IMR-90 (cell line): ENCODE results near the gene PAFAH1B1. TPM values are rescaled to one million over a fixed set of nuclear protein-coding genes. Genes with fewer than 3 reads are reported as not detected.

ENCODE experiments used
- ATAC-seq: fragments of 200-7000 bp; cut with Tn5 transposase; 2 replicates; pipeline ENCODE4 v1.9.1; 2020; ENCODE audit warnings: low read depth, mild to moderate bottlenecking, moderate library complexity
- BruUV-seq: library from RNA; stranded (reverse); fragments of 400-500 nt; replicated peaks from 2 replicates; lab custom pipeline; 2021; lab: Mats Ljungman, UMichigan
- CTCF ChIA-PET: fragments of 300-600 bp; formaldehyde crosslinking; extraction: SDS; loops from one replicate; lab custom pipeline; 2021; ENCODE audit warnings: antibody characterized with exemption; lab: Yijun Ruan, JAX
- POLR2A ChIA-PET: fragments of 300-600 bp; sonication (Branson Sonifier 250); formaldehyde crosslinking; loops from one replicate; lab custom pipeline; 2022; ENCODE audit warnings: antibody characterized with exemption; ENCODE audit not compliant: unreplicated experiment; lab: Charles Lee
- DNase-seq: peaks from one replicate; pipeline ENCODE4 v3.0.0; 2013
- H2AFZ ChIP-seq: replicated peaks from 2 replicates; pipeline ENCODE3; 2013; ENCODE audit warnings: low read length, mild to moderate bottlenecking; ENCODE audit not compliant: poor library complexity
- H2AK5ac ChIP-seq: 2 replicates; pipeline ENCODE4 v1.6.1; 2013; ENCODE audit warnings: low read depth, low read length, inconsistent platforms
- H2AK9ac ChIP-seq: replicated peaks from 2 replicates; pipeline ENCODE3; 2013; ENCODE audit warnings: mild to moderate bottlenecking, low read depth, low read length, moderate library complexity; ENCODE audit not compliant: poor library complexity
- H2BK120ac ChIP-seq: 2 replicates; pipeline ENCODE4 v1.6.1; 2013; ENCODE audit warnings: low read depth, low read length, inconsistent platforms
- H2BK15ac ChIP-seq: 3 replicates; pipeline ENCODE4 v1.6.1; 2013; ENCODE audit warnings: low read depth, low read length, inconsistent platforms
- H2BK20ac ChIP-seq: 2 replicates; pipeline ENCODE4 v1.6.1; 2013; ENCODE audit warnings: low read depth, mild to moderate bottlenecking, inconsistent platforms, low read length, moderate library complexity
- H2BK5ac ChIP-seq: 2 replicates; pipeline ENCODE4 v1.6.1; 2013; ENCODE audit warnings: mild to moderate bottlenecking, low read depth, low read length, inconsistent platforms; ENCODE audit not compliant: poor library complexity, severe bottlenecking
- H3K14ac ChIP-seq: replicated peaks from 2 replicates; pipeline ENCODE4 v1.6.1; 2013; ENCODE audit warnings: low read depth, low read length, inconsistent platforms
- H3K18ac ChIP-seq: 2 replicates; pipeline ENCODE4 v1.6.1; 2013; ENCODE audit warnings: low read depth, low read length, control low read depth
- H3K23ac ChIP-seq: 2 replicates; pipeline ENCODE4 v1.6.1; 2013; ENCODE audit warnings: low read depth, low read length, inconsistent platforms
- H3K27ac ChIP-seq: 2 replicates; pipeline ENCODE4 v1.5.1; 2013; ENCODE audit warnings: mild to moderate bottlenecking, control low read depth, low read length; ENCODE audit not compliant: insufficient read depth
- H3K27me3 ChIP-seq: 2 replicates; pipeline ENCODE4 v1.6.1; 2013; ENCODE audit warnings: low read length; ENCODE audit not compliant: control insufficient read depth, insufficient read depth
- H3K36me3 ChIP-seq: 2 replicates; pipeline ENCODE4 v1.6.1; 2013; ENCODE audit warnings: low read length, mixed read lengths; ENCODE audit not compliant: control insufficient read depth, insufficient read depth
- H3K4ac ChIP-seq: 2 replicates; pipeline ENCODE4 v1.6.1; 2013; ENCODE audit warnings: low read depth, low read length, inconsistent platforms
- H3K4me1 ChIP-seq: 2 replicates; pipeline ENCODE4 v1.6.1; 2013; ENCODE audit warnings: low read length, mixed read lengths; ENCODE audit not compliant: control insufficient read depth, insufficient read depth
- H3K4me2 ChIP-seq: 2 replicates; pipeline ENCODE4 v1.6.1; 2013; ENCODE audit warnings: low read depth, mild to moderate bottlenecking, control low read depth, low read length, moderate library complexity
- H3K4me3 ChIP-seq: 2 replicates; pipeline ENCODE4 v1.5.1; 2013; ENCODE audit warnings: low read depth, mild to moderate bottlenecking, control low read depth, low read length, moderate library complexity; ENCODE audit not compliant: insufficient read depth
- H3K56ac ChIP-seq: 2 replicates; pipeline ENCODE4 v1.6.1; 2013; ENCODE audit warnings: low read length, inconsistent platforms; ENCODE audit not compliant: insufficient read depth; ENCODE audit errors: extremely low read depth
- H3K79me1 ChIP-seq, 2 experiments: 2 replicates each; pipeline ENCODE4 v1.6.1; 2013; ENCODE audit warnings: low read length in 2 of 2, inconsistent platforms in 1 of 2, low read depth in 1 of 2
- H3K9ac ChIP-seq: 2 replicates; pipeline ENCODE4 v1.6.1; 2013; ENCODE audit warnings: low read depth, low read length, control low read depth
- H3K9me1 ChIP-seq: 2 replicates; pipeline ENCODE4 v1.6.1; 2013; ENCODE audit warnings: low read length, inconsistent platforms; ENCODE audit not compliant: insufficient read depth
- H3K9me3 ChIP-seq: 2 replicates; pipeline ENCODE4 v1.6.1; 2013; ENCODE audit warnings: low read length; ENCODE audit not compliant: control insufficient read depth, insufficient read depth
- H4K20me1 ChIP-seq: 2 replicates; pipeline ENCODE4 v1.6.1; 2013; ENCODE audit warnings: low read length, inconsistent platforms; ENCODE audit not compliant: insufficient read depth
- H4K5ac ChIP-seq: 2 replicates; pipeline ENCODE4 v1.6.1; 2013; ENCODE audit warnings: mild to moderate bottlenecking, low read depth, low read length, control low read depth
- H4K8ac ChIP-seq, 2 experiments: 2 replicates each; pipeline ENCODE4 v1.6.1; 2013; ENCODE audit warnings: low read depth in 2 of 2, low read length in 2 of 2, control low read depth in 1 of 2, inconsistent platforms in 1 of 2
- H4K91ac ChIP-seq: 2 replicates; pipeline ENCODE4 v1.6.1; 2013; ENCODE audit warnings: low read depth, low read length, inconsistent platforms; ENCODE audit not compliant: insufficient read depth
- BHLHE40 ChIP-seq: fragments of 150-350 bp; IDR thresholded peaks from 2 replicates; pipeline ENCODE4 v1.6.1; 2016; ENCODE audit warnings: mild to moderate bottlenecking, low read depth, low read length
- CHD1 ChIP-seq: IDR thresholded peaks from 2 replicates; pipeline ENCODE4 v1.6.1; 2012; ENCODE audit warnings: low read depth, low read length, improper control_type of control experiment
- SMC3 ChIP-seq: fragments of 150-350 bp; IDR thresholded peaks from 2 replicates; pipeline ENCODE4 v1.6.1; 2016; ENCODE audit warnings: low read depth, mild to moderate bottlenecking, antibody characterized with exemption, low read length, moderate library complexity
- WGBS, 2 experiments: methylation state at CpG; one replicate each; pipeline versions ENCODE4 v1.1.5 to v1.1.7; 2013; ENCODE audit warnings: missing lambda C conversion rate in 2 of 2; ENCODE audit not compliant: insufficient read length in 1 of 2; ENCODE audit errors: extremely low coverage in 2 of 2; 5-methylcytosine and 5-hydroxymethylcytosine counted together
- dilution Hi-C: fragments of 300-500 bp; cut with HindIII; formaldehyde crosslinking; loops from one replicate; pipeline ENCODE4 v1.14.3; 2018; ENCODE audit warnings: low sequenced_read_pairs; ENCODE audit not compliant: unreplicated experiment
- in situ Hi-C: fragments of 300-500 bp; cut with MboI; formaldehyde crosslinking; loops from 3 replicates; pipeline ENCODE4 v1.14.3; 2019; ENCODE audit warnings: low sequenced_read_pairs, inconsistent platforms, mixed read lengths
- intact Hi-C: fragments of 100-400 bp; cut with micrococcal nuclease; formaldehyde crosslinking; loops from 2 replicates; pipeline ENCODE4 v1.10.0; 2022
- polyA plus RNA-seq, 3 experiments: library from polyadenylated mRNA; depleted of rRNA; stranded (reverse); fragments of >200 nt; gene quantifications; 2 replicates each; pipeline ENCODE4 v1.2.3, GENCODE V29; 2012; ENCODE audit warnings: low replicate concordance in 1 of 3
- total RNA-seq: library from RNA; depleted of rRNA; stranded (reverse); fragments of >200 nt; gene quantifications from 2 replicates; pipeline ENCODE4 v1.2.3, GENCODE V29; 2012
- TF ChIP-seq, protein P1 (sequence below): fragments of 150-350 bp; IDR thresholded peaks from 2 replicates; pipeline ENCODE4 v1.6.1; 2017; ENCODE audit warnings: mild to moderate bottlenecking, antibody characterized with exemption, low read length, low read depth
- TF ChIP-seq, protein P2 (sequence below): fragments of 150-350 bp; IDR thresholded peaks from 2 replicates; pipeline ENCODE4 v1.6.1; 2016; ENCODE audit warnings: low read depth, mild to moderate bottlenecking, low read length, moderate library complexity, borderline replicate concordance

PAFAH1B1 gene
- total and polyA plus RNA-seq, 2 of the 4 experiments (the other 2 are of a cell fraction), result 64.5 to 127 TPM

DNA sequence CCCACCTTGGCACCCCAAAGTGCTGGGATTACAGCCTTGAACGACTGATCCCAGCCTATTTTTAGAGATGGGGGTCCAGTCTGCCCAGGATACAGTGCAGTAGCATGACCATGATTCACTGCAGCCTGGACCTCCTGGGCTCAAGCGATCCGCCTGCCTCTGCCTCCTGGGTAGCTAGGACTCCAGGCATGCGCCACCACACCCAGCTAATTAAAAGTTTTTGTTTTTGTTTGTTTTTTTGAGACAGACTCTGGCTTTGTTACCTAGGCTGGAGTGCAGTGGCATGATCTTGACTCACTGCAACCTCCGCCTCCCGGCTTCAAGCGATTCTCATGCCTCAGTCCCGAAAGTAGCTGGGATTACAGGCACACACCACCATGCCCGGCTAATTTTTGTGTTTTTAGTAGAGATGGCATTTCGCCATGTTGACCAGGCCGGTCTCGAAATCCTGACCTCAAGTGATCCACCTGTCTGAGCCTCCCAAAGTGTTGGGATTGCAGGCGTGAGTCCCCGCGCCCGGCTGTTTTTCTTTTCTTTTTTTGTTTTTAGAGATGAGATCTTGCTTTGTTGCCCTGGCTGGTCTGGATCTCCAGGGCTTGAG, 2.3 kb upstream of the PAFAH1B1 start:
- ATAC-seq (no peak), DNase-seq (no peak)
- Histone ChIP-seq H3K27me3 (peaks cover 2% of the 10 kb centered on the region; the same call in 1 of the 2 replicates), H2BK20ac (no peak overlapping the region), H2AK5ac (no peak overlapping the region), H3K27ac (no peak overlapping the region), H3K14ac (no peak overlapping the region), H4K91ac (no peak overlapping the region), H3K9me1 (no peaks in the 10 kb centered on the region), H2BK5ac (no peak overlapping the region), H2AK9ac (no peak overlapping the region), H3K56ac (no peak overlapping the region), H3K4me2 (no peak overlapping the region), H3K4me3 (no peak overlapping the region), H2BK15ac (no peak overlapping the region), H4K8ac (no peak overlapping the region), H3K18ac (no peak overlapping the region), H3K9ac (no peak overlapping the region), H3K4me1 (no peaks in the 10 kb centered on the region), H3K23ac (no peak overlapping the region), H3K9me3 (no peaks in the 10 kb centered on the region), H2BK120ac (no peak overlapping the region), H4K5ac (no peak overlapping the region), H3K36me3 (no peaks in the 10 kb centered on the region; the same call in 1 of the 2 replicates), H3K4ac (no peak overlapping the region), H3K79me1 (peaks cover 4 to 12% of the 10 kb centered on the region in 2 experiments; a peak in 2 of 4 replicates), H2AFZ (no peak overlapping the region), H4K20me1 (peaks cover 19% of the 10 kb centered on the region)
- intact Hi-C loops, result loop anchor here (10.0 kb wide), 1 partner anchor 136 kb away; no protein-coding TSS in a partner anchor
- ChIA-PET CTCF (no interaction called here), POLR2A (no interaction called here)
- no TSS peak for BruUV-seq
- in situ Hi-C loops, result no loop called here
- dilution Hi-C loops, result no loop called here
- 100% methylated on average over 1 of the region's 16 CpGs; no CpG with 5 or more reads in 1 of the 2 experiments for WGBS, 2 experiments
- TF ChIP-seq CHD1 (no peak), SMC3 (no peak), BHLHE40 (no peak)
- TF ChIP-seq, protein P1, sequence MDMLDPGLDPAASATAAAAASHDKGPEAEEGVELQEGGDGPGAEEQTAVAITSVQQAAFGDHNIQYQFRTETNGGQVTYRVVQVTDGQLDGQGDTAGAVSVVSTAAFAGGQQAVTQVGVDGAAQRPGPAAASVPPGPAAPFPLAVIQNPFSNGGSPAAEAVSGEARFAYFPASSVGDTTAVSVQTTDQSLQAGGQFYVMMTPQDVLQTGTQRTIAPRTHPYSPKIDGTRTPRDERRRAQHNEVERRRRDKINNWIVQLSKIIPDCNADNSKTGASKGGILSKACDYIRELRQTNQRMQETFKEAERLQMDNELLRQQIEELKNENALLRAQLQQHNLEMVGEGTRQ, result no peak
- TF ChIP-seq, protein P2, sequence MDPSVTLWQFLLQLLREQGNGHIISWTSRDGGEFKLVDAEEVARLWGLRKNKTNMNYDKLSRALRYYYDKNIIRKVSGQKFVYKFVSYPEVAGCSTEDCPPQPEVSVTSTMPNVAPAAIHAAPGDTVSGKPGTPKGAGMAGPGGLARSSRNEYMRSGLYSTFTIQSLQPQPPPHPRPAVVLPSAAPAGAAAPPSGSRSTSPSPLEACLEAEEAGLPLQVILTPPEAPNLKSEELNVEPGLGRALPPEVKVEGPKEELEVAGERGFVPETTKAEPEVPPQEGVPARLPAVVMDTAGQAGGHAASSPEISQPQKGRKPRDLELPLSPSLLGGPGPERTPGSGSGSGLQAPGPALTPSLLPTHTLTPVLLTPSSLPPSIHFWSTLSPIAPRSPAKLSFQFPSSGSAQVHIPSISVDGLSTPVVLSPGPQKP, result no peak
